Testis (tissue), 2 donors: Measurements from ENCODE around the gene RHNO1.

Experiments
- POLR2A ChIP-seq: fragments of 450-650 bp; IDR thresholded peaks from one replicate; pipeline ENCODE4 v1.6.1; 2017; ENCODE audit warnings: antibody characterized with exemption, mild to moderate bottlenecking, moderate library complexity
- TF ChIP-seq, protein P1 (sequence below), 3 experiments: fragments of 450-650 bp in 2 of 3; fragments of 200-600 bp in 1 of 3; sonication (generic) in 1 of 3; IDR thresholded peaks; one replicate each; pipeline ENCODE4 v1.5.1; 2016 to 2019; ENCODE audit warnings: antibody characterized with exemption in 3 of 3, mild to moderate bottlenecking in 2 of 3, moderate library complexity in 1 of 3

DNA sequence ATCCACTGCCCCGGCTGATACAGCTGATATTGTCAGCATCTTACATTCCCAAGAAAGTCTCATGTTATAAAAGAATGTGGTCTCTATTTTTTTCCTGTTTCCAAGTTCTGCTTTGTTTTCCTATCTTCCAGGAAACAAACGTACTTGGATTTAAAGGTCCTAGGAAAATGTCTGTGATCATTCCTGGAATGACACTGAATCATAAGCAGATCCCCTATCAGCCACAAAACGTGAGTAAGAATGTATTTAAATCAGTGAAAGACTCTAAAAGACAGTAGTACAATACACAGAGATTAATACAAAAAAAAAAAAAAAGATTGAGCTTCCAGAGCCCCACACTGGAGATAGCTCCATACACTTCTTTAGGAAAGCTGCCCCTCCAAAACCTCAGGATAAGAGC lies 60.5 kb downstream of the RHNO1 start:
- TF ChIP-seq, protein P1, sequence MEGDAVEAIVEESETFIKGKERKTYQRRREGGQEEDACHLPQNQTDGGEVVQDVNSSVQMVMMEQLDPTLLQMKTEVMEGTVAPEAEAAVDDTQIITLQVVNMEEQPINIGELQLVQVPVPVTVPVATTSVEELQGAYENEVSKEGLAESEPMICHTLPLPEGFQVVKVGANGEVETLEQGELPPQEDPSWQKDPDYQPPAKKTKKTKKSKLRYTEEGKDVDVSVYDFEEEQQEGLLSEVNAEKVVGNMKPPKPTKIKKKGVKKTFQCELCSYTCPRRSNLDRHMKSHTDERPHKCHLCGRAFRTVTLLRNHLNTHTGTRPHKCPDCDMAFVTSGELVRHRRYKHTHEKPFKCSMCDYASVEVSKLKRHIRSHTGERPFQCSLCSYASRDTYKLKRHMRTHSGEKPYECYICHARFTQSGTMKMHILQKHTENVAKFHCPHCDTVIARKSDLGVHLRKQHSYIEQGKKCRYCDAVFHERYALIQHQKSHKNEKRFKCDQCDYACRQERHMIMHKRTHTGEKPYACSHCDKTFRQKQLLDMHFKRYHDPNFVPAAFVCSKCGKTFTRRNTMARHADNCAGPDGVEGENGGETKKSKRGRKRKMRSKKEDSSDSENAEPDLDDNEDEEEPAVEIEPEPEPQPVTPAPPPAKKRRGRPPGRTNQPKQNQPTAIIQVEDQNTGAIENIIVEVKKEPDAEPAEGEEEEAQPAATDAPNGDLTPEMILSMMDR (IDR thresholded peaks at IDR 0.05): no peak
- TF ChIP-seq POLR2A: no peak
